Stimulated activated CD4-positive, alpha-beta T cell treated with anti-CD3 and anti-CD28 coated beads, Interleukin-1b, Interleukin-23, amount 100 ng/mL, for 24 hours (primary cell): Measurements from ENCODE around the gene FRMD8.
A peak's percentile ranks its signal among the peaks of the same experiment; 100 is the strongest.
"Not testable (repeated sequence)": the region's sequence is repeated elsewhere in the genome, so short reads cannot be mapped to it uniquely, and the experiment has no call there.

Experiments
- DNase-seq, 4 experiments: peaks; one replicate each; pipeline ENCODE4 v3.0.0-alpha.2; 2020; ENCODE audit warnings: low read depth in 4 of 4, low spot score in 1 of 4

Gene FRMD8

DNA sequence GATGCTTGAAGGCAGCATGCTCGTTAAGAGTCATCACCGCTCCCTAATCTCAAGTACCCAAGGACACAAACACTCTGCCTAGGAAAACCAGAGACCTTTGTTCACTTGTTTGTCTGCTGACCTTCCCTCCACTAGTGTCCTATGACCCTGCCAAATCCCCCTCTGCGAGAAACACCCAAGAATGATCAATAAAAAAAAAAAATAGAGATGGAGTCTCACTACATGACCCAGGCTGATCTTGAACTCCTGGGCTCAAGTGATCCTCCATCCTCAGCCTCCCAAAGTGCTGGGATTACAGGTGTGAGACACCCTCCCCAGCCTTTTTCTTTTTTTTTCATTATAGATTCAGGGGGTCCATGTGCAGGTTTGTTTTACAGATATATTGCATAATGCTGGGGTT is 65.8 kb downstream of the FRMD8 start:
- DNase-seq = not testable (repeated sequence)

DNA sequence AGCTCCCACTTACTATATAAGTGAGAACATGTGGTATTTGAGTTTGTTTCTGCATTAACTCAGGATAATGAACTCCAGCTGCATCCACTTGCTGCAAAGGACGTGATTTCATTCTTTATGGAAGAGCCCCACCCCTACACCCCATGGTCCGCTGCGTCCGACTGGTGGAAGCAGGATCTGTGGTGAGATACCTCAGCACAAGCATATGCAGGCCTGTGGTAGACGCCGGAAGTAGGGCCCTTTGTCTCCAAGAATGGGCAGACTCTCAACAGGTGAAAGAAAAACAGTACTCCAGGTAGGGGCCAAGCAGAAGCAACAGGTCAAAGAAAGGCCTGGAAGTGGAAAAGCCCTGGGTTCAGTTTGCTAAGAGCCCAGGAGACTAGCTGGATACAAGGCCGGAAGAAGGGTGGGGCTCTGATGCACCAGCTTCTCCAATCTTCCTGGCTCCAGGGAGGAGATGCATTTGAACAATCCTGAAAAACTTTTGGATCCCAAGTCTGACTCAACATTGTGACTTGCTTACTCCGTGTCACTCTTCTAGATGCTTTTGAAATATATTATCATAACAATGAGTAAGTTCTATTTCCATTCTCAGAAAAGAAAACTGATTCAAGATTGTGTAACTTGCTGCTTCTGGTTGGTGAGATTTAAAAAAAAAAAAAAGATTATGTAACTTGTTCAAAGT is 66.5 kb downstream of the FRMD8 start:
- no peak for DNase-seq

DNA sequence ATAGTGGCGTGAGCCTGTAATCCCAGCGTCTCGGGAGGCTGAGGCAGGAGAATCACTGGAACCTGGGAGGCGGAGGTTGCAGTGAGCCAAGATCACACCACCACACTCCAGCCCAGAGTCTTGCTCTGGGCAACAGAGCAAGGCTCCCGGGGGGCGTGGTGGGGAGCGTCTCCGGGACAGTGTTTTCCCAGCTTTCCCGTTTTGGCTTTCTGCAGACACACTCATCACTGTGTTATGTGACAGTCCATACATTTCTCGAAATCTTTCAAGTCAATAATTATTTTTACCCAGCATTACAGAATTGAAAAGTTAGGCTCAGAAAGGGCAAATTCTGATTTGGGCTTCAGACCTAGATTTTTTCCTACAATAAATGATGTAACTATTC is 67.9 kb downstream of the FRMD8 start:
- DNase-seq = no peak

GRCh38 chr11:65454696-65455456 is 68.4 kb downstream of the FRMD8 start:
- DNase-seq = peak; percentile 60 to 82 (median 71)

DNA sequence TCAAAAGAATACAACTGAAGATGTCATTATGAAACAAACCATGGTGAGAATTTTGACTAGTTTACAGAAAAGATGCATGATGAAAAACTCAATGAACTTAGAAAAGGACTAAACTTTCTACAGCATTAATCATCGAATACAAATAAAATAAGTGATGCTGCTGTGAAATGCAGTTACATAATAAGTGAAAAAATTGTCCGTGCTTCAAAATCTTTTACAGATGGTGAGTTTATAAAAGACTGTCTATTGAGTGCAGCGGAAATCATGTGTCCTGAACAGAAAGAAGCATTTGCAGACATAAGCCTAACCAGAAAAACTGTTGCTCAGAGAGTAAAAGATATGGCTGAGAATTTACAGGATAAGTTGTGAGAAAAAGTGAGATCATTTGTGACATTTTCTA is 70.0 kb downstream of the FRMD8 start:
- no peak for DNase-seq

- DNase-seq = no peak
Observed at GRCh38 chr11:65459552-65459951, 73.1 kb downstream of the FRMD8 start.
